OCI-LY3 (cell line): ENCODE measurements around the gene NPHP3.

ENCODE experiments used
- EZH2phosphoT487 ChIP-seq: fragments of 200-600 bp; shearing (Covaris generic); IDR thresholded peaks from 2 replicates; pipeline ENCODE4 v1.6.1; 2018; ENCODE audit warnings: antibody characterized with exemption, mixed run types, low read depth
- TF ChIP-seq, protein P1 (sequence below): fragments of 200-600, 300-600 bp; sonication (generic); IDR thresholded peaks from 2 replicates; pipeline ENCODE4 v1.5.1; 2014; ENCODE audit warnings: antibody characterized with exemption, low read length, low read depth

DNA sequence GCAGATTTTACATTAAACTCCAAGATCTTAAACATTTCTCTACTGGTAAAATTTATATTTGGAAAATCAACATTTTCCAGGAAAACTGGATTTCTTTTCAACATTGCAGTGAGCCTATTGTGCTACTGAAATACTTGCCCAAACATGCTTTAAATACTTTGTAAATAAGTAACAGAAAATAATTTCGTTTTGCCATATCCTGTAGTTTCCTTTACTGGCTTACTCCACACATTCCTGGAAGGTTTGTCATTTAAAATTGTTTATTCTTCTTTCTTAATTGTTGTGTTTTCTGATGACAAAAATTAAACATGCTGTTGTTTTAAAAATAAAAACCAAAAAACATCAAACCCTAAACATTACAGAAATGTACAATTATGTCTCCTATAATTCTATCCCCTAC lies 84.6 kb downstream of the NPHP3 start:
- TF ChIP-seq, protein P1, sequence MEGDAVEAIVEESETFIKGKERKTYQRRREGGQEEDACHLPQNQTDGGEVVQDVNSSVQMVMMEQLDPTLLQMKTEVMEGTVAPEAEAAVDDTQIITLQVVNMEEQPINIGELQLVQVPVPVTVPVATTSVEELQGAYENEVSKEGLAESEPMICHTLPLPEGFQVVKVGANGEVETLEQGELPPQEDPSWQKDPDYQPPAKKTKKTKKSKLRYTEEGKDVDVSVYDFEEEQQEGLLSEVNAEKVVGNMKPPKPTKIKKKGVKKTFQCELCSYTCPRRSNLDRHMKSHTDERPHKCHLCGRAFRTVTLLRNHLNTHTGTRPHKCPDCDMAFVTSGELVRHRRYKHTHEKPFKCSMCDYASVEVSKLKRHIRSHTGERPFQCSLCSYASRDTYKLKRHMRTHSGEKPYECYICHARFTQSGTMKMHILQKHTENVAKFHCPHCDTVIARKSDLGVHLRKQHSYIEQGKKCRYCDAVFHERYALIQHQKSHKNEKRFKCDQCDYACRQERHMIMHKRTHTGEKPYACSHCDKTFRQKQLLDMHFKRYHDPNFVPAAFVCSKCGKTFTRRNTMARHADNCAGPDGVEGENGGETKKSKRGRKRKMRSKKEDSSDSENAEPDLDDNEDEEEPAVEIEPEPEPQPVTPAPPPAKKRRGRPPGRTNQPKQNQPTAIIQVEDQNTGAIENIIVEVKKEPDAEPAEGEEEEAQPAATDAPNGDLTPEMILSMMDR, result no peak
- no peak for TF ChIP-seq EZH2phosphoT487
